ENCODE results near the gene IL13RA2.

IL13RA2 gene

DNA sequence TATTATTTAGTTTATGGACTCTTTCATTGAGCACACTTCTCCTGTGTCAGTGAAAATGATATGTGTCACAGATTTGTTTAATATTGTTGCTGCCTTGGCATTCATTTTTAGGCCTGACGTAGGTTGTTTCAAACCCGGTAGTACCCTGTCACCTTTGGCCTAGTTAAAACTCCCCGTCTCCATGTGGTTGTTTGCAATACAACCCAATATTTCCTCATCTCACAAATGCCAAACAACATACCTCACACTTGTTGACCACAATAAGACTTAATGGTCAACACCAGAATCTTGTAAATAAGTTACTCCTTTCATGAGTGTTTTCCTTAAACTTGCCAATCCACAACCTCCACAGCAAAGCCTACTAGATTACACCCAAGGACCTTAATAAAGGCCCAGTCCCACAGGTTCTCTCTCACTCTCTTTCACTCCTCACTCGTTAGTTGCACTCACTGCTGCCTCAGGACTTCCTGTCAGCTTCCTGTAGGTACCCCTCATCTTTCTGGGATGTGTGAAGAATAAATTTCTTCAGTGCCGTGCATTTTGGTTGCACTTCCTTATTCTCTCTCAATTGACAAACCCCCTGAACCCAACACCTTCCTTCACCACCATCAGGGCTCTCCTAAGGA is 31.3 kb downstream of the IL13RA2 start:
- no peak for DNase-seq

DNA sequence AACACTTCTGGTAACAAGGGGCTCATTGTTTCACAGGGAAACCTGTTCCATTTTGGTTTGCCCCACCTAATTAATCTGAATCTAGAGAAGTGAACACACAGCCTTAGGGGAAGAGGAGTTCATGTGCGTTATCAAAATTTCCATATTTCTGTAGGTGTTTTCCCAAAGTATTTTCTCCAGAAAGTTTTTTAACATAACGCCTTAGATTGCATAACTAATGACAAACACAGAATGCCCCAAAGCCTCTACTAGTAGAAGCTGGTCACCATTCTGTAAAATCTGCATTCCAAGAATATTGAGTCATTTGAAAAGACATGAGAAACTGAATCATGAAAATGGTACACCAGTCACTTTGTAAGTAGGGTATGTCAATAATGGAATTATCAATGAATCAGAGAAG is 41.1 kb downstream of the IL13RA2 start:
- DNase-seq, result peak; percentile 26

DNA sequence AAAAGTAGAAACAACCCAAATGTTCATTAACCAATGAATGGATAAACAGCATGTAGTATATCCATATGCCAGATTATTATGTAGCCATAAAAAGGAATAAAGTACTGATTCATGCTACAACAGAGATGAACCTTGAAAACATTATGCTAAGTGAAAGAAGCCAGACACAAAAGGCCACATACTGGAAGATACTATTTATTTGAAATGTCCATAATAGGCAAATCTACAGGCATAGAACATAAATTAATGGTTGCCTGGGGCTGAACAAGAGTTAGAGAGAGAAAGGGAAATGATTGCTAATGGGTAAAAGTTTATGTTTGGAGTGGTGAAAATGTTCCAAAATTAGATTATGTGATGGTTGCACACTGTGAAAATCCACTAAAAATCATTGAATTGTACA is 44.4 kb downstream of the IL13RA2 start:
- DNase-seq, result no peak

DNA sequence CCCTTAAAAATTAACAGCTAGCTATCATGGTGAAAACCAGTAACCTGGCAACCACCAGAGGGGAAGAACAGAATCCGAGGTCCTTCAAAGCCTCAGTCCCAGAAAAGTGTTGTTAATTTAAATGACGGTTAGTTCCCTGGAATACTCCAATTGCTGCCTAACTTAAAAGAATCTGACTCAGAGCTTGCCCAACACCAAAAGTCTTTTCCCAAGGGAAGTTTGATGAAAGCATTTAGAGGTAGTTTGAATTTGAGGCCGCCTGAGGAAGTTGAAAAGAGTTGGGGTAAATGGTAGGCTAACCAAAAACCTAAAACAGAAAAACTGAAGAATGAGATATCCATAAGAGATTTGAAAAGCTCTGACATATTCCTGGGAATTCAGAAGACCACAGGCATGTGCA is 46.6 kb downstream of the IL13RA2 start:
- peak; percentile 4 for DNase-seq

- no peak for DNase-seq
Measured at GRCh38 chrX:114964374-114964773, 53.0 kb downstream of the IL13RA2 start.

- no peak for DNase-seq
Measured at GRCh38 chrX:114962209-114962608, 55.2 kb downstream of the IL13RA2 start.

DNA sequence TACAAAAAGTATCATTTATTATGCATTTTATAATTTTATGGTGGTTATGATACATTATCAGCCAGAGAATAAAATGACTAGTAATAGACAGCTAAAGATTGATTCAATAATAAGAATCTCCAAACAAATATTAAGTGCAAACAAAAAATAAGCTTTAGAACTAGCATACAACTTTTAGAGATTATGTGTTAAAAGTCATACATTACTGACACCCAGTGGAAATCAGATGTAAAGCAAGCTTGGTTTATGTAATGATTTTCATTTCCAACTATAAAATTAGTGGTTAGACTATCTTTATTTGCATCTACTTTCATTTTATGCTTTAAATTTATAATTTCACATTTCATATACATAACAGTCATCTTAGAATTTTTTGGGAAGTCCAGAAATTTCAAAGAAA is 57.7 kb downstream of the IL13RA2 start:
- DNase-seq, result no peak

All from fibroblast of skin of abdomen (primary cell).